BE2C (cell line): Measurements from ENCODE around the gene SLC9A2.

Experiments
- DNase-seq: peaks from one replicate; pipeline ENCODE4 v3.0.0-alpha.2; 2020
- H3K27me3 ChIP-seq: fragments of 250-450 bp; sonication (Bioruptor Pico); 2 replicates; pipeline ENCODE4 v1.5.1; 2020; ENCODE audit warnings: mild to moderate bottlenecking
- H3K36me3 ChIP-seq: fragments of 250-450 bp; sonication (Bioruptor Pico); 2 replicates; pipeline ENCODE4 v1.5.1; 2020; ENCODE audit warnings: mild to moderate bottlenecking
- H3K4me1 ChIP-seq: fragments of 250-450 bp; sonication (Bioruptor Pico); 2 replicates; pipeline ENCODE4 v1.5.1; 2020
- H3K4me3 ChIP-seq: 2 replicates; pipeline ENCODE4 v1.5.1; 2011; ENCODE audit warnings: low read depth, low read length
- H3K9me3 ChIP-seq: fragments of 250-450 bp; sonication (Bioruptor Pico); 2 replicates; pipeline ENCODE4 v1.5.1; 2020
- TF ChIP-seq, protein P1 (sequence below): IDR thresholded peaks from 2 replicates; pipeline ENCODE4 v1.5.1; 2012; ENCODE audit warnings: mild to moderate bottlenecking, low read depth, low read length

Gene SLC9A2

DNA sequence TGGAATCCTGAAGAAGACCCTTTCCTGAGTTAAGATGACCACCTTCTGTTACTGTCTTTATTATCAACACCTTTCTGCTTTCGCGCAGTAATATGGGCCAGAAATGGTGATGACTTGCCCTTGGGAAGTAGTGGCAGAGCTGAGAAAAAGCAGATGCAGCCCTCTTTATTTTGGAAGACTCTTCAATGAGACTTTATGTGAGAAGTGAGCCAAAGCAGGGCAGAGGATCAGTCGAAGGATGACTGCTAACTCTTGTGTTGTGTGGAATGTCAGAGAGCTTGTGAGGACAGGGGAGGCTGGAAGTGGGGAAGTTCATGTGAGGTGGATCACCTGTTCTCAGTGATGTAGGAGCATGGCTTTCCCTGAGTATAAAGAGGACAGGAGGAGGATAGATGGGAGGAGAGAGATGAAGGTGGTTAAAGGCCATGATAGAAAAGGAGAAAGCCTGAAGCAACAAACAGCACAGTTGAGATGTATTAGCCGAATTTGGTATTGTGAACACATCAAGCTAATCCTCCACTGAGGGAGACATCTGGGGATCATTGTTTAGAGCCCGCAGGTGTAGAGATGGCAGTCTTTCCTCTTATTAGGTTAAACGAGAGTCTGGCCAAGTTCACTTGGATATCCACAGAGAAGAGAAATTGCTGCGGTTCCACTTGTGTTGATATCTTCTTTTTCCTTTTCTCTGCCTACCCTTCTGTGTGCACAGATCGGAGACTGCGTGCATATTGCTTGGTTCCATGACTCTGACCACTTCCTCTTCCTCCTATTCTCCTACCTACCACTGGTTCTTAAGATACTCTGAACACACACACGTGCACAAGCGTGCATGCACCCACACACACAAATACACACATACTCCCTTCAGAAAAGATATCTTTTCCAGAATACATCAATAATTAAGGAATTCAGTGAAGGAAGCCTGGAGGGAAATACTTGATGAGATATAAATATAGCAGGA, 67.4 kb downstream of the SLC9A2 start:
- TF ChIP-seq, protein P1, sequence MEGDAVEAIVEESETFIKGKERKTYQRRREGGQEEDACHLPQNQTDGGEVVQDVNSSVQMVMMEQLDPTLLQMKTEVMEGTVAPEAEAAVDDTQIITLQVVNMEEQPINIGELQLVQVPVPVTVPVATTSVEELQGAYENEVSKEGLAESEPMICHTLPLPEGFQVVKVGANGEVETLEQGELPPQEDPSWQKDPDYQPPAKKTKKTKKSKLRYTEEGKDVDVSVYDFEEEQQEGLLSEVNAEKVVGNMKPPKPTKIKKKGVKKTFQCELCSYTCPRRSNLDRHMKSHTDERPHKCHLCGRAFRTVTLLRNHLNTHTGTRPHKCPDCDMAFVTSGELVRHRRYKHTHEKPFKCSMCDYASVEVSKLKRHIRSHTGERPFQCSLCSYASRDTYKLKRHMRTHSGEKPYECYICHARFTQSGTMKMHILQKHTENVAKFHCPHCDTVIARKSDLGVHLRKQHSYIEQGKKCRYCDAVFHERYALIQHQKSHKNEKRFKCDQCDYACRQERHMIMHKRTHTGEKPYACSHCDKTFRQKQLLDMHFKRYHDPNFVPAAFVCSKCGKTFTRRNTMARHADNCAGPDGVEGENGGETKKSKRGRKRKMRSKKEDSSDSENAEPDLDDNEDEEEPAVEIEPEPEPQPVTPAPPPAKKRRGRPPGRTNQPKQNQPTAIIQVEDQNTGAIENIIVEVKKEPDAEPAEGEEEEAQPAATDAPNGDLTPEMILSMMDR, result no peak

DNA sequence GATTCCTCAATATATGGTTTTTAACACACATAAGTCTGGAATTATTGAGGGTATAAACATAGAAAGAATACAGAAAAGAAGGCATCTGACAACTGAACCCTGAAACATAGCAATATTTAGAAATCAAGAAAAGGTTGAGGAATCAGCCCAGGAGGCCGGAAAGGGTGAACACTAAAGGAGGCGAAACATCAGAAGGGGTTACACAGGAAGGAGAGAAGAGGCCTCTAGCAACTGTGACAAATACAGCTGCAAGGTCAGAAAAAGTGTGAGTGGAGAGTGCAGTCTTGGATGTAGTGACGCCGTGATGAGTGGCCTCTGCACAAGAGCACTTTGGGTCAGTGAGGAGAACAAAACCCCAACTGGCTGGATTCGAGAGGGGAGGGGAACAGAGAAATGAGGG, 70.7 kb downstream of the SLC9A2 start:
- H3K9me3 ChIP-seq, result no peaks in the 10 kb centered on the region
- no peaks in the 10 kb centered on the region for H3K4me1 ChIP-seq
- no peaks in the 10 kb centered on the region for H3K27me3 ChIP-seq
- DNase-seq, result no peak
- H3K36me3 ChIP-seq, result no peaks in the 10 kb centered on the region
- TF ChIP-seq, protein P1, result no peak
- no peak overlapping the region for H3K4me3 ChIP-seq

More for the DNA sequence above, 67.4 kb downstream of the SLC9A2 start:
- Histone ChIP-seq H3K4me1 (no peaks in the 10 kb centered on the region), H3K4me3 (no peak overlapping the region), H3K36me3 (no peaks in the 10 kb centered on the region), H3K9me3 (no peaks in the 10 kb centered on the region), H3K27me3 (no peaks in the 10 kb centered on the region)
- DNase-seq, result no peak

DNA sequence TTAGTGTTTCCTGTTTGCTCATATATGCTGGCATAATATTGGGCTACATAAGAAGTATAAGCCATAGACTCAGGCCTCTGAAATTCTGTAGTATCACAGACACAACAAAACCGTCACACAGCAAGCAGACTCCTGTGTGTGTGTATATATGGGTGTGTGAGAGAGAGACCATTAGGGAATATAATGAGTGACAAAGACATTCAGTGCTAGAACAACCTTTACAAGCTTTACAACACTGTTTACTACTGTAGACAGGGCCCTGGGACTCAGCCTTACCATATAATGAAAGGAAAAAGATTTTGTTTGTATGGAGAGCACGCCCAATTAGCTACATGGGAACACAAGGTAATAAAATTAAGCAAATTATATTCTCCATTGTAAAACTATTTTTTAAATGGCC, 77.1 kb downstream of the SLC9A2 start:
- TF ChIP-seq, protein P1, result no peak
- H3K4me3 ChIP-seq, result no peak overlapping the region
- no peaks in the 10 kb centered on the region for H3K36me3 ChIP-seq
- DNase-seq, result no peak
- no peaks in the 10 kb centered on the region for H3K9me3 ChIP-seq
- H3K27me3 ChIP-seq, result no peaks in the 10 kb centered on the region
- no peaks in the 10 kb centered on the region for H3K4me1 ChIP-seq

DNA sequence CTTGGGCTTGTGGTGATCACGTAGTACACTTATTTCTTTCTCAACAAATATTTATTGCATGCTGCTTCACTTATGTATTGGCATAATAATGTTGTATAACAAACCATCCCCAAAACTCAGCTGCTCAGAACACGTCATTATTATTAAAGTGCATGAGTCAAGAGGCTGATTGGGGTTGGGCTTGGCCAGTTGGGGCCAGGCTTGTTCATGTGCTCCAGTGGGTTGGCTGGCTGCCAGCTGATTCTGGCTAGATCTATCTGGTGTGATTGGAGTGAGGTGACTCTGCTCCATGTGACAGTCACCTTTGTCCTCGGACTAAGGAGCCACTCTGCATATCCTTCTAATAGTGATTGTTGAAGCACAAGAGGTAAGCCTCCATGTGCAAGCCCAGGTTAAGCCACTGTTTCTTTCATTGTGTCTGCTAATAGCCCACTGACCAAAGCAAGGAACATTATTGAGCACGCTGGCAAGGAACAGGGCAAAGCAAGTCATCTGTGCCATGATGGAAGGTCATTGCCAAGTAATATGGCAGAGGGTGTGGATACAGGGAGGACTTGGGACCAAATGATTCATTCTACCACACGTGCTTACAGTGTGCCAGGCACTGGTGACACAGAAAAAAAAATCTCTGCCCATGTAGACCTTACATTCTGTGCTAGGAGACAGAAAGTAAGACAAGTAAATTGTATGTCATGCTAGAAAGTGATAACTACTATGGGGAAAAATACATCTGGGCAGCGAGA, 79.2 kb downstream of the SLC9A2 start:
- TF ChIP-seq, protein P1, result no peak
- peak; percentile 9 for DNase-seq
- no peaks in the 10 kb centered on the region for H3K4me1 ChIP-seq
- H3K27me3 ChIP-seq, result no peaks in the 10 kb centered on the region
- H3K4me3 ChIP-seq, result no peak overlapping the region
- no peaks in the 10 kb centered on the region for H3K36me3 ChIP-seq
- no peaks in the 10 kb centered on the region for H3K9me3 ChIP-seq

DNA sequence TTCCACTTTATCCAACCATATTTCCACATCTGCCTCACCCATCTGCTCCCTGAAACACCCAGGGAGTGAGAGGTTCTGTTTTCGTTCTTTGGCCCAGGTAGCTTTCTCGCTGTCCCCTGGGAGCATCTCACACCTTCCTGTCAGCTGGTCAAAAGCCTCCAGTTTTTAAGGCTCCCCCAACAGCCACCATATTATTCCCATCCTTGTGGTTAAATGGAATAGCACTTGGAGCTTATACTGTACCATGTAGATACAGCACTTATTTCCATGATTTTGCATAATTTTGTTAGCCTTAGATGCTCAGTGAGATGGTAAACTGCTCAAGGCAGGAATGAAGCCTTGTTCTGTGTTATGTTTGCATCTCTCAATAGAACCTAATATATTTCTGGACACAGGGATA, 84.0 kb downstream of the SLC9A2 start:
- no peaks in the 10 kb centered on the region for H3K27me3 ChIP-seq
- no peak overlapping the region for H3K4me3 ChIP-seq
- DNase-seq, result no peak
- H3K4me1 ChIP-seq, result no peaks in the 10 kb centered on the region
- no peaks in the 10 kb centered on the region for H3K9me3 ChIP-seq
- H3K36me3 ChIP-seq, result no peaks in the 10 kb centered on the region
- TF ChIP-seq, protein P1, result no peak
